GM12878 (cell line): Measurements from ENCODE around the gene ANGPTL4. TPM values are rescaled to one million over a fixed set of nuclear protein-coding genes. Genes with fewer than 3 reads are reported as not detected.

Experiments used
- ATF2 ChIP-seq: IDR thresholded peaks from 2 replicates; pipeline ENCODE4 v1.6.1; 2012; ENCODE audit warnings: low read length, inconsistent platforms
- CBFB ChIP-seq: IDR thresholded peaks from 2 replicates; pipeline ENCODE4 v1.6.1; 2016; ENCODE audit warnings: antibody characterized with exemption, low read depth
- CEBPB ChIP-seq, 2 experiments: fragments of 150-350 bp in 1 of 2; IDR thresholded peaks; 2 replicates each; pipeline ENCODE4 v1.6.1; 2012 to 2014; ENCODE audit warnings: low read depth in 2 of 2, low read length in 2 of 2, borderline replicate concordance in 1 of 2, inconsistent platforms in 1 of 2
- DPF2 ChIP-seq: fragments of 450-650 bp; IDR thresholded peaks from 2 replicates; pipeline ENCODE4 v1.6.1; 2017; ENCODE audit warnings: mild to moderate bottlenecking
- FOXM1 ChIP-seq: IDR thresholded peaks from 2 replicates; pipeline ENCODE4 v1.6.1; 2012; ENCODE audit warnings: low read depth, mild to moderate bottlenecking, inconsistent platforms, low read length, moderate library complexity
- IKZF1 ChIP-seq: fragments of 450-650 bp; conservative IDR thresholded peaks from 2 replicates; pipeline ENCODE4 v1.6.1; 2017; ENCODE audit warnings: antibody characterized with exemption, mild to moderate bottlenecking
- LARP7 ChIP-seq: fragments of 450-650 bp; IDR thresholded peaks from 2 replicates; pipeline ENCODE4 v1.6.1; 2017; ENCODE audit warnings: mild to moderate bottlenecking
- MAX ChIP-seq: IDR thresholded peaks from 2 replicates; pipeline ENCODE4 v1.6.1; 2012; ENCODE audit warnings: low read depth, low read length, improper control_type of control experiment
- MYB ChIP-seq: fragments of 150-350 bp; IDR thresholded peaks from 2 replicates; pipeline ENCODE4 v1.6.1; 2014; ENCODE audit warnings: mild to moderate bottlenecking, low read depth, low read length, borderline replicate concordance
- NBN ChIP-seq: fragments of 450-650 bp; IDR thresholded peaks from 2 replicates; pipeline ENCODE4 v1.6.1; 2016
- NR2F1 ChIP-seq: fragments of 450-650 bp; conservative IDR thresholded peaks from 2 replicates; pipeline ENCODE4 v1.6.1; 2017; ENCODE audit warnings: mild to moderate bottlenecking
- PBX3 ChIP-seq: IDR thresholded peaks from 2 replicates; pipeline ENCODE4 v1.6.1; 2011; ENCODE audit warnings: mild to moderate bottlenecking, low read depth, low read length, moderate library complexity; ENCODE audit not compliant: insufficient replicate concordance
- POLR2A ChIP-seq: IDR thresholded peaks from 2 replicates; pipeline ENCODE4 v1.6.1; 2011; ENCODE audit warnings: low read depth, mild to moderate bottlenecking, low read length
- RELA ChIP-seq: fragments of 450-650 bp; IDR thresholded peaks from 2 replicates; pipeline ENCODE4 v1.8.0; 2014; ENCODE audit warnings: borderline replicate concordance; ENCODE audit not compliant: partially characterized antibody
- RUNX3 ChIP-seq: IDR thresholded peaks from 2 replicates; pipeline ENCODE4 v1.6.1; 2012; ENCODE audit warnings: low read length, inconsistent platforms
- SIX5 ChIP-seq: IDR thresholded peaks from 2 replicates; pipeline ENCODE4 v1.6.1; 2011; ENCODE audit warnings: mild to moderate bottlenecking, low read depth, low read length, moderate library complexity; ENCODE audit not compliant: severe bottlenecking
- SKIL ChIP-seq: fragments of 450-650 bp; IDR thresholded peaks from 2 replicates; pipeline ENCODE4 v1.6.1; 2017; ENCODE audit warnings: mild to moderate bottlenecking, low read depth, inconsistent platforms; ENCODE audit not compliant: poor library complexity, severe bottlenecking
- SP1 ChIP-seq: IDR thresholded peaks from one replicate; pipeline ENCODE4 v1.6.1; 2011; ENCODE audit warnings: low read depth, low read length
- TAF1 ChIP-seq: IDR thresholded peaks from 2 replicates; pipeline ENCODE4 v1.6.1; 2011; ENCODE audit warnings: mild to moderate bottlenecking, low read depth, low read length, borderline replicate concordance
- TARDBP ChIP-seq: IDR thresholded peaks from 2 replicates; pipeline ENCODE4 v1.6.1; 2016; ENCODE audit warnings: borderline replicate concordance
- YY1 ChIP-seq: IDR thresholded peaks from 2 replicates; pipeline ENCODE4 v1.6.1; 2011; ENCODE audit warnings: low read depth, mild to moderate bottlenecking, low read length
- ZZZ3 ChIP-seq: IDR thresholded peaks from 2 replicates; pipeline ENCODE4 v1.6.1; 2011; ENCODE audit warnings: low read depth; ENCODE audit not compliant: control insufficient read depth, insufficient read length
- polyA plus RNA-seq, 11 experiments: library from polyadenylated mRNA; depleted of rRNA in 4 of 11; unstranded in 6 of 11; stranded (reverse) in 5 of 11; fragments of >200 nt; fragmentation: Nextera tagmentation in 4 of 11; fragmentation: Illumina TruSeq in 1 of 11; extraction: Ambion mirVana in 4 of 11; extraction: Trizol in 1 of 11; gene quantifications; 1 replicate in 1 of 11; 2 replicates in 10 of 11; pipeline versions ENCODE4 v1.2.1 to v1.2.3, GENCODE V29; 2011 to 2016; ENCODE audit warnings: inconsistent platforms in 2 of 11, missing spikeins in 2 of 11, low read depth in 1 of 11
- total RNA-seq, 4 experiments: library from RNA; depleted of rRNA in 3 of 4; stranded (reverse); fragments of >200 nt in 3 of 4; fragmentation: Illumina TruSeq in 1 of 4; extraction: Trizol in 1 of 4; gene quantifications; 2 replicates each; pipeline versions ENCODE4 v1.2.1 to v1.2.3, GENCODE V29; 2013 to 2021

The ANGPTL4 gene
- total and polyA plus RNA-seq, 10 of the 15 experiments (the other 5 are each of a cell fraction or from before 2014, with no cell fraction given) = 0.45 TPM; not detected in 9

GRCh38 chr19:8390617-8390981, 26.6 kb downstream of the ANGPTL4 start (continued):
- TF ChIP-seq SKIL (no peak), FOXM1 (no peak), YY1 (0 out of 2 replicates have a peak, but pooled peaks have one; percentile 3), TARDBP (no peak), TAF1 (no peak), DPF2 (no peak), SIX5 (no peak), LARP7 (no peak), MYB (no peak), IKZF1 (peak; percentile 27; the same call in 1 of the 2 replicates), CBFB (no peak), PBX3 (peak; percentile 40), ZZZ3 (no peak), MAX (no peak), POLR2A (peak; percentile 72), CEBPB (IDR thresholded peaks at IDR 0.05; ENCODE audit: borderline replicate concordance in 1 of 2, low read depth in 2 of 2, low read length in 2 of 2) (no peak), ATF2 (no peak), RELA (no peak), SP1 (peak; percentile 74), NR2F1 (no peak), NBN (no peak), RUNX3 (no peak)
